ENCODE data around the gene PDGFRA.

The PDGFRA gene

GRCh38 chr4:54228961-54229501, at the start of gene PDGFRA:
Gene PDGFRA (plus strand): TSS chr4:54229293. CDS start chr4:54258769, 29,476 bp downstream.
- DNase-seq, result peak; percentile 93

DNA sequence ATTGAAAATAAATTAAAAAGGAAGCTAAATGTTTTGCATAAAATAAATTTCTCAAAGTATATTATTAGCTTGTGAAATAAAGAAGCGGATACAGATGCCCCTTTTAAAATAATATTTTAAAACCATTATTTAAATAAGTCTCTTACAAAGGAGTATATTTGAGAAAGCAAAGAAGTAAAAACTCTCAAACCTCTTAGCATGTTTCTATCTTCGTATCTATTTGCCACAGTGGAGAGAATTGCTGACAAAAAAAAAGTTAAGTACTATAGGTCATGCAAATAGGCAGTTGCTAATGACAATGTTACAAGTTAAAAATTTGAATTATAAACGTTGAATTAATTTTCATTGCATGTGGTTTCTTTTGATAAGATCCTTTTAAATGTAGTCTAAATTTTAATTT, 44.5 kb upstream of the PDGFRA start:
- no peak for DNase-seq

GRCh38 chr4:54185044-54185780, 43.9 kb upstream of the PDGFRA start:
- DNase-seq, result no peak

GRCh38 chr4:54185866-54186265, 43.2 kb upstream of the PDGFRA start:
- DNase-seq, result no peak

DNA sequence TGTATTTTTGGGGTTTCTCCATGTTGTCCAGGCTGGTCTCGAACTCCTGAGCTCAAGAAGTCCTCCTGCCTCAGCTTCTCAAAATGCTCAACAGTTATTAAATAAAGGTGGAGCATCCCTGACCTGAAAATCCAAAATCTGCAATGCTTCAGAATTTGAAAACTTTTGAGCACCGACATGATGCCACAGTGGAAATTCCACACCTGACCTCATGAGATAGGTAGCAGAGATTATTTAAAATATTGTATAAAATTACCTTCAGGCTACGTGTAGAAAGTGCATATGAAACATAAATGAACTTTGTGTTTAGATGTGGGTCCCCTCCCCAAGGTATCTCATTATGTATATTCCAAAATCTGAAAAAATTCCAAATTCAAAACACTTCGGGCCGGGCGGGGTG, 42.7 kb upstream of the PDGFRA start:
- DNase-seq, result no peak

- DNase-seq, result no peak
Observed at GRCh38 chr4:54187148-54187547, 41.9 kb upstream of the PDGFRA start.

- no peak for DNase-seq
Observed at GRCh38 chr4:54189140-54189539, 40.0 kb upstream of the PDGFRA start.

- DNase-seq, result no peak
Observed at GRCh38 chr4:54192811-54193210, 36.3 kb upstream of the PDGFRA start.

DNA sequence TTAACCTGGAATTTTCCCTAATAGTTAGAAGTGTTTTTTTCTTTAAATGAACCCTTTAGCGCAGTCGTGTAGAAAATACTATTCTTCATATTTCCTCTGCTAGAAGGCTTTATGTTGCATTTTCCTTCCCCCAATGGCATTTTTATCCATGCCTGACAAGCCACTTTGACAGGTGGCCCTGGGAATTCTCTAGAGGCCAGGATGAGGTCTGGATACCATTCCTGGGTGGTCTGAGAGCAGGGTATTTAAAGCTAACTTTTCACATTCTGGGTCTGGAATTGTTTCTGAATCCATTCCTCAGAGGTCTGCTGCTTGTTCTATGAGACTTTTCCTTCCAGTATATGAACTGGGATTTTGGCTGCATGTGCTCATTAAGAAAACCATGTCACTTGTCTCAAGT, 31.2 kb upstream of the PDGFRA start:
- DNase-seq, result no peak

GRCh38 chr4:54199919-54200318, 29.2 kb upstream of the PDGFRA start:
- no peak for DNase-seq

DNA sequence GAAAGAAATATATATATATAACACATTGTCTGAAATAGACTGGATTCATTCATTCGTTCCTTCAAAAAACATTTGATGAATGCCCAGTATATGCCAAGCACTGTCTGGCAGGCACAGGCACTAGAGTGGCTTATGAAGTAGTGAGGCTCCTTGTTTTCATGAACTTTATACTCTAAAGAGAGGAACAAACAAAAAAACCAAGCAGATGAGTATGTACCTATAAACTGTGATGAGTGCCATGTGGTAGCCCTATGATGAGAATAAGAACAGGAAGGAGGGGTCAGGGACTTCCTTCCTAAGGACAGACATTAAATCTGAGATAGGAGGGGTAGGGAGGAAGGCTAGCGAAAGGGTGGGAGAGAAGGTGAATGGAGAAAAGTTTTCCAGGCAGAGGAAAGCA, 19.5 kb upstream of the PDGFRA start:
- no peak for DNase-seq

GRCh38 chr4:54213001-54213400, 16.1 kb upstream of the PDGFRA start:
- no peak for DNase-seq

DNA sequence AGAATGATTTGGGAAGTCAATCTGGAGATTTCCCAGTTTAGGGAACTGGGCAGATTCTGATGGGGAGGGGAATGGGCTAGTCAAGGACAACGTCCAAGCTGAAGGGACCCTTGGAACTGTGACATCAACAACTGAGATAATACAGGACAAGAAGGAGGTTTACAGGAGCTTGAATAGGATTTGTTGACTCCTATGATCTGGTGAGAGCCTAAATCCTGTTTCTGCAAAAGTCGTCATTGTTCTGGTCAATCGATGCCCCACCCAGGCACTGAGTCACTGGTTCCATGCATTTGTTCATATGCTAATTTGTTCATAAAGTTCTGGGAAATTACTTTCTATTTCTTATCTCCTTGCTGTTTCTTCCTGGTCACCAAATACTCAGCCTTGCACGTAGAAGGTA, 15.3 kb upstream of the PDGFRA start:
- no peak for DNase-seq

DNA sequence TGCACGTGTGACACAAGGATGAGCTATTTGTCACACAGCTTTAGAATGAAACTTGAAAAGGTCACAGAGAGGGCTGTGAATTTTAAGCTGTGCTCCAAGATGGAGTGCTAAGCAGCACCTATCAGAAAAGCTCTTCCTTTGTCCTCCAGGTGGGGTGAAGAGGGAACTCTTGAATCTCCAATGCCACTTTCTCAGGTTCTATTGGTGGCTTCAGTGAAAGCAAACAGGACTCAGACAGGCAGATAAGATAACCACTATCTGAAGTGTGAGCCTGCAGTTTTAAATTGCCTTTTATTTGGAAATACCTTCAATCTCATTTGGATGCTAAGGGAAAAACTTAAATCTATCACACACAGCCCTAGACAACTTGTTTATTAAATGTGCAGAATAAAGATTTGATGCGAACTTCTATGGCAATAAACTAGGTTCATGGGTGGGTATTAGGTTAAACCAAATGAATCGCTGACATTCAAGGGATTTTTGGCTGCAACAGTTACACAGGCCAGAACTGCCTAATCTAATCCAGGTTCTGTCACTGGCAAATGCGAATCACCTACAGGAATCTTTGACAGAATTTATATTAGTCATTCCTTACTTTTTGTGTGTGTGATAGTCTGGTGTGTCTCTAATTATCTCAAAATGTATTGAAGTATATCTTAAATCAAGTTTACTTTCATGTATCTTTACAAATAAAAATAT, 13.6 kb upstream of the PDGFRA start:
- DNase-seq, result no peak

GRCh38 chr4:54217642-54218495, 11.2 kb upstream of the PDGFRA start:
- DNase-seq, result peak; percentile 93

- DNase-seq, result no peak
Observed at GRCh38 chr4:54218736-54219135, 10.4 kb upstream of the PDGFRA start.

GRCh38 chr4:54224996-54225597, 4.0 kb upstream of the PDGFRA start:
- peak; percentile 76 for DNase-seq

- DNase-seq, result peak; percentile 54
Observed at GRCh38 chr4:54225598-54226403, 3.3 kb upstream of the PDGFRA start.

DNA sequence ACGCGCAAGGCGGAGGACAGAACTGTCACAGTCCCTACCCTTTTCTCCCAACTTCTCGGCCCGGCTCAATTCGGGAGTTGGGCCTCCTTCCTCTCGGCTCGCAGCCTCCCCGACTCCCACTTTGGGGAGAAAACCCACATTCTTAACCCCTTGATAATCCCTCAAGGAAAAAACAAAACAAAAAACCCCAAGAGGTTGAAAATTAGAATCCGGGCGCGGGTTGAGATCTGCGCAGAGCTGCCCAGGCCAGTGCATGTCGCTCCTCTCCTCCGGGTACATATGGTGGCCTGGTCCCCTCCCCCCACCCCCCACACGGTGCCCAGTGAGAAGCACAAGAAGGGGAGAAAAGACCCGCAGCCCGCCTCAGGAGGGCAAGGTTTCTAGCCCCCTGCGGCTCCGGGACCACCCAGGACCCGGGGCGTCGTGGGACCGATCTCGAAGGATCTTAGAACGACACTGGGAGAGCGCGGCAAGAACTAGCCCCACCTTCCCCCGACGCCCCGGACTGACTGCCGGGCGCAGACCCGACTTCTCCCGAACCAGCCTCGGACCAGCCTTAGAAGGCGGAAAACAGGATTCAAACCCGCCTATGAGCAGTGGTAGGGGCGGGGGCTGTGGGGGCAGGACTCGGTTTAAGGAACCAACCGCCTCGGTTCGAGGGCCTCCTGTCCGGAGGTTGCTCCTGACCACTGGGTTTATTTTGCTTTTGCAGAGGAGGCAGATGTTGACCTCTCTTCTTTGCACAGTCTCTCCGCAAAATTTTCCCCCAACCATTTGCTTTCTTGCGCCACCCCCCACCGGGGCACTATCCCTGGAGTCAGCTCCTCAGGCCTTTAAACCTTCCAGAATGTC, 2.5 kb upstream of the PDGFRA start:
- peak; percentile 90 for DNase-seq

GRCh38 chr4:54227256-54228055, 1.6 kb upstream of the PDGFRA start:
- peak; percentile 66 for DNase-seq
